ENCODE measurements around the gene RAP1GAP2.
"Not testable (repeated sequence)": the region's sequence is repeated elsewhere in the genome, so short reads cannot be mapped to it uniquely, and the experiment has no call there.

RAP1GAP2 gene

GRCh38 chr17:2885733-2886132 lies 89.5 kb downstream of the RAP1GAP2 start:
- DNase-seq (ENCODE audit: low spot score) = no peak

DNA sequence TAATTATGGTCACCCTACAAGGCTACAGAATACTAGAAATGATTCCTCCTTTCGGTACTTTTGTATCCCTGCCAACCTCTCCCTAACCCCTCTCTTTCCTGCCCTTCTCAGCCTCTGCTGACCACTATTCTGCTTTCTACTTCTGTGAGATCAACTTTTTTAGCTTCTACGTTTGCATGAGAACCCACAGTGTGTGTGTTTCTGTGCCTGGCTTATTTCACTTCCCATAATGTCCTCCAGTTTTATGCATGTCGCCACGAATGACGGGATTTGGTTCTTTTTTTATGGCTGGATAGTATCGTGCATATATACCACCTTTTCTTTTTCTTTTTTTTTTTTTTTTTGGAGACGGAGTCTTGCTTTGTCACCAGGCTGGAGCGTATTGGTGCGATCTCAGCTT lies 92.1 kb downstream of the RAP1GAP2 start:
- DNase-seq (ENCODE audit: low spot score) = no peak

DNA sequence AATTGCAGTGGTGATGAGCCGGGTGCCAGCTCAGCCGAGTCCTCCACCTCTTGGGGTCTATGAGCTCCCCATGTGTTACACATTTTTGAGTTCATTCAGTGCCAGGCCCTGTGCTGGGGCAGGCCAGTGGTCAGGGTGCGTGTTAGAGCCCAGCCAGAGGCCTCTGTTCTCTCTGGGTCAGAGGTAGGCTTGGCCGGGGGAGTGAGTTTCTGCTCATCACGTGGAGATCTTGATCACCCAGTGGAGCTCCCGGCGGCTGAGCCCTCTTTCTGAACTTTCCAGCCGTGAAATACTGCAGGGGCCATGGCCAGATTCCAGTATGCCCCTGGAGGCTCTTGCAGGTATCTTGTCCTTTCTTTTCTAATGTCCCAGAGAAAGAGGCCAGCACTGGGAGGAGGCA lies 93.0 kb downstream of the RAP1GAP2 start:
- no peak for DNase-seq (ENCODE audit: low spot score)

DNA sequence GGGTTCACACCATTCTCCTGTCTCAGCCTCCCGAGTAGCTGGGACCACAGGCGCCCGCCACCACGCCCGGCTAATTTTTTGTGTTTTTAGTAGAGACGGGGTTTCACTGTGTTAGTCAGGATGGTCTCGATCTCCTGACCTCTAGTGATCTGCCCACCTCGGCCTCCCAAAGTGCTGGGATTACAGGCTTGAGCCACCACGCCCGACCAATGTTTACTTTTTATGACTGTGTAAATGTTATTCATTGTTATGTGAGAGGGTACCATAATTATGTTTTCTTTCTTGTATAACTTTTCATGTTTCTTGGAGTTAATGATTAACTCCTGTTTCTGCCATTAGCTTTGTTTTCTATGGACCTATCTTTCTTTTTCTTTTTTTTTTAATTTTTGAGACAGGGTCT lies 94.5 kb downstream of the RAP1GAP2 start:
- DNase-seq (ENCODE audit: low spot score) = not testable (repeated sequence)

DNA sequence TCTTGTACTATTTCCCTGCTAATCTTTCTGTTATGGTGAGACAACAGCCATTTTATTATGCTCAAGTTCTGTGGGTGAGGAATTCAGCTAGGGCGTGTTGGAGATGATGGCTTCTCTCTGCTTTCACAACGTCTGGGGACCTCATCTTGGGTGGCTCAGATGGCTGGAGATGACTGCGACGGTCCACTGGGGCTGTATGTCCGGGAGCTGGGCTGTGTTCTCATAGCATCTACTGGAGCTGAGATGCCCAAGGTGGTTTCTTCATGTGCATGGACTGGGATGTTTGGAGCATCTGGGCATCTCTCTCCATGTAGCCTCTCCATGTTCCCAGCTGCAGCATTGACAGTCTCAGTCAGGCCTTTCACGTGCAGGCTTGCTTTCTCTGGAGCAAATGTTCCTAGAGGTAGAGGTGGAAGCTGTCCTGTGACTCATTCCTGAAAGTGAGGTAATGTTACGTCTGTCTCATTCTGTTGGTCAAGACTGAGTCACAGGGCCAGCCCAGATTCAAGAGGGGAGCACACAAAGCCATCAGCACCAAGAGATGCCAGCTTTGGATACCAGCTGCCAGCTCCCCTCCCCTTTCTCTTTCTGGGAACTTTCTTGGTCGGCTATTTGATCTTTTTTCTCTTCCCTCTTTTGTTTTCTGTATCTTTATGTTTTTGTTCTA lies 96.2 kb downstream of the RAP1GAP2 start:
- DNase-seq (ENCODE audit: low spot score) = no peak

DNA sequence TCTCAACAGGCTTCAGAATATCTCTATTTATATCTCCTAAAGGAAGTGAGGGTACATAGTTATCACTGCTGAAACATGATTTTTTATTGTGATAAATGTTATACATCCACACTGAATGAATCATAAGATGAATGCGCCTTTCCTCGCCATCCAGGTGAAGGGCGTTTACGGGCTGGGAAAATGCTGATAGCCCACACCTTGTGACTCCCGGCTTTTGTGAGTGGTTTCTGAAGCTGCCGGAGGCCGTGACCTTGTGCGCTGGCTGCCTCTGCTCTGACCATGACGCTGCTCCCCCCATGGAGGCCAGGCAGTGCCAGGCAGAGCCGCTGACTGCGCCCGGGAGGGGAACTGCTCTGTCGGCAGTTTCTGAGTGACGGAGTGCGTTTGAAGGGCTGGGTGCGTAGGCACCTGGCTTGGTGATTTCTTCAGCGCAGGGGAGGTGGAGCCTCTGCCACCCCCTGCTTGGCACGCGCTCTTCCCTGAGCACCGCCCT lies 97.2 kb downstream of the RAP1GAP2 start:
- DNase-seq (ENCODE audit: low spot score) = no peak

DNA sequence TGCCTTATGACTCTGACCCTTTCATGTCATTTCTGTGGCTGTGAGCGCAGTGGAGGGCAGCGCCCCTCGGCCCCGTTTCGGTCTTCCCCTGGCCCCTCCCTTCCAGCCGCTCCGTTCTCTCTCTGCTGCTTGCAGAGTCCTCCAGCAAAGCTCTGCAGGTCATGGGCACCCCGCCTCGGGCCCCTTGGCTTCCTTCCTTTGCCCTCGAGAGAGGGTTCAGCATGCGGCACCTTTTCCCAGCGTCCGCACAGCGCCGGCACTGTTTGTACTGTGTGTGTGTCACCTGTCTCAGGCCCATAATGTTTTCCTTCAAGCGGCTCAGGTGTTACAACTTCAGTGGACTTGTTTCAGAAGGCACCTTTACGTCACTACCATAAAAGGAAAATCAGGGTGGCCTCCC lies 98.5 kb downstream of the RAP1GAP2 start:
- DNase-seq (ENCODE audit: low spot score) = no peak

DNA sequence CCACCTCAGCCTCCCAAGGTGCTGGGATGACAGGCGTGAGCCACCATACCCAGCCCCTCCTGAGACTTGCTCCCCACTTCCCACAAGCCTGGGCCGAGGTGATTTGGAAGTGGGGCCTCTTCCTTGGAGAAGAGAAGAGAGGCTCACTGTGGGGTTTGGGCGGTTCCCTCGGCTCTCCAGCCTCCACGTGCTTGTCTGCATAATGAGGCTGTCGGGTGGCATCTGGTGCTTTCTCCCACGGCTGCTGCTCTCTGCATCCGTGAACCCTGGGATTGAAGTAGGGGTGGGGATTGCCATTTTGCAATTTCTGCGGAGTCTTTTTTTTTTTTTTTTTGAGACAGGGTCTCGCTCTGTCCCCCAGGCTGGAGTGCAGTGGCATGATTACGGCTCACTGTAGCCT lies 101.4 kb downstream of the RAP1GAP2 start:
- no peak for DNase-seq (ENCODE audit: low spot score)

GRCh38 chr17:2898255-2898926 lies 102.2 kb downstream of the RAP1GAP2 start:
- DNase-seq (ENCODE audit: low spot score) = no peak

DNA sequence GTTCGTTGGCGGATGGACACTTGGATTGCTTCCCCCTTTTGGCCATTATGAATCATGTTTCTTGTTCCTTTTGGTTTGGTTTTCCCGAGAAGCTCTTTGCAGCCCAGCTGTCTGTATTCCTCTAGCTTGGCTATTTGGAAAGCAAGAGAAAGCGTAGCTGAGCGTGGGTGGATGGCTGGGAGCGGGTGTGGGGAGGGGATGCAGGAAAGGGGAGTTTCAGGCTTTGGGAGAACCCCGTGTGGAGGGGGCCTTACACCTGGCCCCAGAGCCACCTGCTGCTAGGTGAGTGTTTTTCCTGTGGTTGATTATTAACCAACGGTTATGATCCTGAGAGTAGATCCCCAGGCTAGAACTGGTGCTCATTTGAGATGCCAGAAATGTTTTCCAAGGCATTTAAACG lies 103.7 kb downstream of the RAP1GAP2 start:
- no peak for DNase-seq (ENCODE audit: low spot score)

GRCh38 chr17:2900842-2901241 lies 104.6 kb downstream of the RAP1GAP2 start:
- no peak for DNase-seq (ENCODE audit: low spot score)

GRCh38 chr17:2901582-2901981 lies 105.3 kb downstream of the RAP1GAP2 start:
- no peak for DNase-seq (ENCODE audit: low spot score)

DNA sequence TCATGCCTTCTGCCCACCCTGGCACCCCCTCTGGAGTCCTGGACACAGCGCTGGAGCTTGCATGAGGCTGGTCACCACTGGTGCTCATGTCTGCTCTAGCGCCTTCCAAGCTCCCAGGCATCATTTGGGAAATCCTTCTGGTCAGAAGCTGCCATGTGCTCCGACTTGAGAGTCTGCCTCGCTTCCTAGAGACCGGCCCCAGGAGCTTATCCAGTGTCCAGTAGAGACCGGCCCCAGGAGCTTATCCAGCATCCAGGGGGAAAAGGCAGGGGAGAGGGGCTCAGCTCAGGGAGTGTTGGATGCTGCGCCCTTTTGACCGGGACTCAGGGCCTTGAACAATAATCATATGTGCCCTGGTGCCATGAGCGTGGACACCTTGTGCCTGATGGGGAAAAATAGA lies 106.3 kb downstream of the RAP1GAP2 start:
- no peak for DNase-seq (ENCODE audit: low spot score)

DNA sequence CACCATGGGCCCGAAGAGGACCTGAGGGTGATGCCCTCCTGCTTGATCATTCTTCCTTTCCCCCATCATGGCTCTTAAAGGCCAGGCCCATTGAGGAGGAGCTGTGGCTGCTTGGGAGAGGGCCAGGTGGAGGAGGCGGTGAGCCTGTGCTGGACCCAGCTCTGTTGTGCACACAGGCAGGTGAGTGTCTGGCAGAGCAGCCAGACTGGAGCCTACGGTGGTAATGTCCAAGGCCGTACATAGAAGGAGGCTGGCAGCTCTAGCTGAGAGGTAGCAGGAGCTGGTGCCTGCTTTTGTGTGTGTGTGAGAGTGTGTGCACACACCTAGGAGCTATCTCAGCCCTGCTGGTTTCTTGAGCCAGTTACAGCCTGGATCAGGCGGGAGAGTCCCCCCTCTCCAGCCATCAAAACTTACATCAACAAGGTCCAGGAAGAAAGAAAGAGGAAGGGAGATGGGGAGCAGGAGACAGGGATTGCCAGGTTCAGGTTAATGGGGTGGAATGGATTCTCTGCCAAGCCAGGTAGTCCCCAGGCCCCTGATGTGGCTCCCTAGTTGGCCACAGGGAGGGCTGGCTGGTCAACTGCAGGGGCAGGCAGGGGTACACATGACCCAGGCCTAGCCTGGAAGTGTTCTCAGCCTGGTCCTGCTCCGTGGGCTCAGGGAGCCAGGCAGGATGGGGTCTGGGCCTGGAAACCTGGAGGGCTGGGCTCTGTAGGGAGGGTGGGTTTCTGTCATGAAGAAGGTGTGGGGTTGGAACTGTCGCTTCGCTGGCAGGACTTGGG lies 107.1 kb downstream of the RAP1GAP2 start:
- DNase-seq (ENCODE audit: low spot score) = no peak

DNA sequence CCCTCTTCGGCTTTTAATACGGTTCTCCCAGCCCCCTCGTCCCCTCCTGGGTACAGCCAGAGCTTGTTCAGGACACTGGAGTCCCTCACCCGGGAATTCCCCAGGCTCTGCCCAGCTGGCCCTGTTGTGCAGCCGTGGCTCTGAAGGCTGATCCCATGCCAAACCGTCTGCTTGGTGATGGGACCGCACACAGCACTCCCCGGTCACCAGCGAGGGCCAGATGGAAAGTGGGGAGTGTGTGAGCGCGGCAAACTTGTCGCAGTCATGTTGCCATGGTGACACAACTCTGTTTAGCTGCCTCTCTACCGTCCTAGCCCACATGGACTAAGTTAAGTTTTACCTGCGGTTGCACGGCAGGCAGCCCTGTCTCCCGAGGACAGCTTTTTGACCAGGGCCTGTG lies 107.9 kb downstream of the RAP1GAP2 start:
- DNase-seq (ENCODE audit: low spot score) = no peak

DNA sequence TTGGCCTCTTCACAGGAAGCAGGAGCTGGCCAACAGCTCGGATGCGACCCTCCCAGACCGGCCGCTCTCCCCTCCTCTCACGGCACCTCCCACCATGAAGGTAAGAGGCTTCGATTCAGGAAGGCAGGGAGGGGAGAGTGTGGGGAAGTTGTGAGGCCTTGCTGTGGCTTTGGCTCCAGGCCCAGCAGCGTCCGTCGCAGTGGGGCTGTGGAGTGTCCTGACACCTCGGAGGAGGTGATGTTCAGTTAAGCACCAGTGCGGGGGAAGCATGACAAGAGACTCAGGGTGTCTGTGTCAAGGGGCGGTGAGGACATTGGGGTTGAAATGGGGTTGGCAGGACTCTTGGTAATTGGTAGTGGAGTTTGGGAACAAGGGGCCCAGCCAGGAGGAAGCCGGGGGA lies 109.0 kb downstream of the RAP1GAP2 start:
- no peak for DNase-seq (ENCODE audit: low spot score)

DNA sequence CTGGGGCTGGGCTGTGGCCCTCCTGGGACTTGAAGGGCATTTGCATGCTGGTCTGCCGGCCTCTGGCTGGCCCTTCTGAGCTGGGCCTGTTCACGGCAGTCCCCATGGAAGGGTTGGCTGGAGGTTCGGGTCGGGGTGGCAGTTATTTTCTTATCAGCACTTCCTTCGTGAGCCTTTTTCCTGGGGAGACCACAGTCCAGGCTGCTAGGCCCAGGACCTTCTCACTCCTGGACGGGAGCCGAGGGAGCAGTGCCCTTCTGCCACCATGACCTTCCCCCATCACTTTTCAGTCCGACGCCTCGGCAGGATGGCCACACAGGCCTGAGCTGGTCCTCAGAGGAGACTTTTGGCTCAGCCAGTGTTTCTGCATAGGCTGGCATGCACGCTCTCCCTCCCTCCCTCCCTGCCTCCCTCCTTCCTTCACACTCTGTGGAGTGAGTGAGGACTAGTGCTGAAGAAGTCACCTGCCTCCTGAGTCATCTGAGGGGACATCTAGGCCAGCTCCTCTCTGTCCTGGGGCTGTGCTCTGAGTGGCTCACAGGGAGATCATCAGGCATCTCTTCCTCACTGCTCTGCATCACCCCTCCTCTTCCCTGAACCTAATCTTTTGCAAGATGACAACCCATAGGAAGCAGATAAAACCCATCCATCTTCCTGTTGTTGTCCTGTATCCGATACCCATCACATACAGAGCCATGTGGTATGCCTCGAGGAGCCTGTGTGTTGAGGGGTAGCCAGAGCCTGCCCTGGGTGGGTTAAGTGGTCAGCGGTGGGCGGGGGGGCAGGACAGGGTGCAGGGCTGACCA lies 109.7 kb downstream of the RAP1GAP2 start:
- no peak for DNase-seq (ENCODE audit: low spot score)

DNA sequence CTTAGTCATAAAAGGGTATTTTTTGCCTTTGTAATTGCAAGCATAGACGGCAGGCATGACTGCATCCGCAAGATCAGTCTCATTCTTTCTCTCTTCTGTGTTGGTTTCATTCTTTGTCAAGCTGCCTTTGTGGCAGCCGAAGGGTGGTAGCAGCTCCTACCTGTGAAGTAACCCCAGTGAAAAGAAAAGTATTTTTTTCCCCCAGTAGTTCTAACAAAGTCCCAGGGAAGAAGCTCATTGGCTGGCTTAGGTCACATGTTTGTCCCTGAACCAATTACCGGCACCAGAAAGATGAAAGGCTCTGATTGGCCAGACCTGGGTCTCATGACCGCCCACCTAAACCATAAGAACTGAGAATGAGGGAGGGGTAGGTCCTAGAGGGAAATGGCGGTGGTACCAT lies 110.7 kb downstream of the RAP1GAP2 start:
- DNase-seq (ENCODE audit: low spot score) = no peak

DNA sequence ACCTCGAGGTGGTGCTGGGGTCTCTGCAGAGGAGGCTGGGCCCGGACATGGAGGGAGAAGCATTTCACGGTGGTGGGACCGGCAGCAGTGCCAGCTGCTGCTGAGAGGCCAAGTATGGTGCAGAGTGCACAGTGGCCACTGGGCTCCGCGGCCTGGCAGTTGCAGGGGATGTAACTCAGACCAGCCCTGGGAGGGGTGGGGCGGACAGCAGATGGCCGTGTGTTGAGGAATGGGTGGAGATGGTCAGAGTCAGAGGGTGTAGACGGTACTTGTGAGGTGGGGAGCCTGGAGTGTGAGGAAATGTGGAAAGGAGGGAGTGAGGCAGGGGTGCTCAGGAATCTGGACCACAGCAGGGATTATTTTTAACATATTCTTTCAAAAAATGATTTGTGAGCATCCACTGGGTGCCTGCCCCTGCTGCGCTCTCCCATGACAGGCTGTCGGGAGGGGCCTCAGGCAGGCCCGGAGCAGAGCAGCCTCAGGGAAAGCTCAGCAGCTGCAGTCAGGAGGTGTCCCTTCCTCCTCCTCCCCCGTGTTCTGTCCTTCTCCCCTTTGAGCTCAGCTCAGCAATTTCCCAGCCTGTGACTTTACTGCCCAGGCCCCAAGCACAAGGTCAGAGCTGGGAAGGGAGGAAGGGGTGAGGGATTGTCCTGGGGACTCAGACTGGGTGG lies 113.1 kb downstream of the RAP1GAP2 start:
- DNase-seq (ENCODE audit: low spot score) = no peak

DNA sequence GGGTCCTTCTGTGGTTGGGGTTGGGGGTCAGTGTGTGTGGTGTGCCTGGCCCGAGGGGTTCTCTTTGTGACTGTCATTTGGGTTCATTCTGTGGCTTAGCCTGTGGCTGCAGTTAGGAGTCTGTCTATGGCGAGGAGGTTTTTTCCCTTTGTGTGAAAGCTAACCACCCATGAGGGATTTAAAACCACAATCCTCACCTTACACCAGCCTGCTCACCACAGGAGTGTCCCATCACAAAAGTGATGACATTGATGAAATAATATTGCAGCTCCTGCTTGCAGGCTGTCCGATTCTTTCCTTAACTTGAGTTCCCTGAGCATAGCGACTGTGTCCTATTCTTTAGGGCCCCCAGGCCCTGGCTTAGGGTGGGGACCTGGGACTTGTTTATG lies 113.6 kb downstream of the RAP1GAP2 start:
- DNase-seq (ENCODE audit: low spot score) = no peak

DNA sequence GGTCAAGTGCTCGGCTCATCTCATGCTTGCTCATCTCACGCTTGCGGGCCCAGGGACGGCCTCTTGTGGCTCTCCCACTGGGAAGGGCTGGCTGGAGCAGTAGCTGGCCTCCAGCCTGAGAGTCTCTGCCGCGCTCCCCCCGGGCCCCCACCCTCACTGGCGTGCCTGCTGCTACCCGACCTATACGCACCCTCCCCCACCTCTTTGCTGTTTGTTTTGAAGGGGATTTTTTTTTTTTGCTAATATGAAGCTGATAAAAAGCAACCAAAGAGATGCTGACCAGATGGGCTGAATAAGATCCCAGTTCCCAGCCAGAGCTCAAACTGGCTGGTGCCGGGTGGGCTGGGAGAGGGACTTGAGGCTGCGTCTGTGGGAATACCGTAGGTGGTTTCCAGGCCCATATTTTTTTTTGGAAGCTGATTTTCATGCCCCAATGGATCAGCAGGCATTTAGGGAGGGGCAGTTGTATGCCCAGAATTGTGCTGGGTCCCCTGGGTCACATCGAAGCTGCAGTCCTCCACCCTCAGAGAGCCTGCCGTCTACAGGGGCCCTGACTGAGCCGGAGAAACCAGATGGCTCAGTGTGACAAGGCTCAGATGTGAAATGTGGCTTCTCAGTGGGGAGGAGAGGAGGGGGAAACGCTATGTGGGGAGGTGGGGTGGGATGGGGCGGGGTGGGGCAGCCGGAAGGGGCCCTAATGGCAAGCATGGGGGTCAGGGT lies 115.0 kb downstream of the RAP1GAP2 start:
- no peak for DNase-seq (ENCODE audit: low spot score)

All from hematopoietic multipotent progenitor cell treated with erythropoietin and hydrocortisone succinate and interleukin-3 and kit ligand, for 17 days (in vitro differentiated cells).